HuH-7.5 (cell line): ENCODE results near the gene FBN1.

ENCODE experiments used
- DNase-seq: peaks from one replicate; pipeline ENCODE4 v3.0.0; 2011; ENCODE audit warnings: low spot score

The FBN1 gene

GRCh38 chr15:48553559-48553958 lies 92.0 kb downstream of the FBN1 start:
- DNase-seq = no peak

- no peak for DNase-seq
Measured at GRCh38 chr15:48550822-48551525, 94.5 kb downstream of the FBN1 start.

- DNase-seq = no peak
Measured at GRCh38 chr15:48548455-48548854, 97.1 kb downstream of the FBN1 start.

GRCh38 chr15:48547286-48547685 lies 98.2 kb downstream of the FBN1 start:
- DNase-seq = no peak

- no peak for DNase-seq
Measured at GRCh38 chr15:48546296-48546695, 99.2 kb downstream of the FBN1 start.

GRCh38 chr15:48544778-48545177 lies 100.7 kb downstream of the FBN1 start:
- DNase-seq = no peak

- DNase-seq = no peak
Measured at GRCh38 chr15:48541341-48542278, 103.9 kb downstream of the FBN1 start.

- DNase-seq = no peak
Measured at GRCh38 chr15:48540756-48541155, 104.8 kb downstream of the FBN1 start.

- no peak for DNase-seq
Measured at GRCh38 chr15:48538941-48539340, 106.6 kb downstream of the FBN1 start.

GRCh38 chr15:48537271-48538113 lies 108.0 kb downstream of the FBN1 start:
- DNase-seq = no peak

- DNase-seq = no peak
Measured at GRCh38 chr15:48536681-48537091, 108.8 kb downstream of the FBN1 start.

- DNase-seq = no peak
Measured at GRCh38 chr15:48533982-48534381, 111.5 kb downstream of the FBN1 start.

GRCh38 chr15:48532946-48533345 lies 112.6 kb downstream of the FBN1 start:
- no peak for DNase-seq

GRCh38 chr15:48530528-48530927 lies 115.0 kb downstream of the FBN1 start:
- DNase-seq = no peak

GRCh38 chr15:48528921-48529320 lies 116.6 kb downstream of the FBN1 start:
- no peak for DNase-seq

- no peak for DNase-seq
Measured at GRCh38 chr15:48527517-48527916, 118.0 kb downstream of the FBN1 start.

GRCh38 chr15:48522911-48523310 lies 122.6 kb downstream of the FBN1 start:
- no peak for DNase-seq

GRCh38 chr15:48522123-48522522 lies 123.4 kb downstream of the FBN1 start:
- DNase-seq = no peak

- DNase-seq = no peak
Measured at GRCh38 chr15:48520376-48521155, 124.9 kb downstream of the FBN1 start.

GRCh38 chr15:48516121-48516520 lies 129.4 kb downstream of the FBN1 start:
- DNase-seq = no peak

GRCh38 chr15:48515500-48515899 lies 130.0 kb downstream of the FBN1 start:
- DNase-seq = no peak
